Natural killer cell (primary cell): Measurements from ENCODE around the gene SYPL1. TPM values are rescaled to one million over a fixed set of nuclear protein-coding genes. Genes with fewer than 3 reads are reported as not detected.

Experiments used
- ATAC-seq, 3 donors: fragments of 150-1000 bp in 2 of 3; fragments of 200-7000 bp in 1 of 3; cut with Tn5 transposase; 1 replicate in 1 of 3; 2 replicates in 2 of 3; pipeline ENCODE4 v1.10.0; 2021; ENCODE audit warnings: mild to moderate bottlenecking in 2 of 3, moderate library complexity in 2 of 3
- DNase-seq, 2 donors: peaks; one replicate each; pipeline versions ENCODE4 v3.0.0 to v3.0.0-alpha.2; 2013 to 2021; ENCODE audit warnings: mixed read lengths in 1 of 2
- H3K27ac ChIP-seq: one replicate; pipeline ENCODE4 v1.5.1; 2013; ENCODE audit warnings: mild to moderate bottlenecking, low read length
- H3K27me3 ChIP-seq: one replicate; pipeline ENCODE4 v1.6.1; 2013; ENCODE audit warnings: low read length; ENCODE audit not compliant: control insufficient read depth, insufficient read depth
- H3K36me3 ChIP-seq: one replicate; pipeline ENCODE4 v1.6.1; 2013; ENCODE audit warnings: low read length; ENCODE audit not compliant: control insufficient read depth, insufficient read depth
- H3K4me1 ChIP-seq: one replicate; pipeline ENCODE4 v1.6.1; 2013; ENCODE audit warnings: low read length; ENCODE audit not compliant: control insufficient read depth, insufficient read depth
- H3K4me3 ChIP-seq: one replicate; pipeline ENCODE4 v1.5.1; 2013; ENCODE audit warnings: low read length
- H3K9me3 ChIP-seq: one replicate; pipeline ENCODE4 v1.6.1; 2013; ENCODE audit warnings: low read length; ENCODE audit not compliant: control insufficient read depth, insufficient read depth
- H3K27ac Mint-ChIP-seq, 2 donors: one replicate each; pipeline ENCODE4 v1.8.0; 2022; ENCODE audit warnings: mild to moderate bottlenecking in 2 of 2, mixed read lengths in 2 of 2, moderate library complexity in 1 of 2
- H3K27me3 Mint-ChIP-seq, 2 donors: one replicate each; pipeline ENCODE4 v1.8.0; 2022; ENCODE audit warnings: low read depth in 2 of 2, mixed read lengths in 2 of 2
- H3K36me3 Mint-ChIP-seq: one replicate; pipeline ENCODE4 v1.8.0; 2022; ENCODE audit warnings: mixed read lengths
- H3K4me1 Mint-ChIP-seq, 2 donors: one replicate each; pipeline ENCODE4 v1.8.0; 2022; ENCODE audit warnings: mixed read lengths in 2 of 2
- H3K4me3 Mint-ChIP-seq: one replicate; pipeline ENCODE4 v1.8.0; 2022; ENCODE audit warnings: mild to moderate bottlenecking, moderate library complexity, mixed read lengths
- H3K9me3 Mint-ChIP-seq, 2 donors: one replicate each; pipeline ENCODE4 v1.8.0; 2022; ENCODE audit warnings: mixed read lengths in 2 of 2
- WGBS: methylation state at CpG from one replicate; pipeline ENCODE4 v1.1.7; 2013; ENCODE audit warnings: missing lambda C conversion rate; ENCODE audit not compliant: insufficient coverage; 5-methylcytosine and 5-hydroxymethylcytosine counted together
- intact Hi-C: fragments of 100-400 bp; cut with micrococcal nuclease; formaldehyde crosslinking; loops from one replicate; pipeline ENCODE4 v1.14.2; 2022
- total RNA-seq, 4 donors: library from RNA; stranded (reverse); fragments of 120-200 nt in 1 of 4; gene quantifications; one replicate each; pipeline versions ENCODE4 v1.2.3 to v1.2.4, GENCODE V29; 2013 to 2022
- TF ChIP-seq, protein P1 (sequence below): fragments of 200-600 bp; IDR thresholded peaks from one replicate; pipeline ENCODE4 v1.8.0; 2022; ENCODE audit warnings: antibody characterized with exemption

The SYPL1 gene
- total RNA-seq, 3 donors from 2014 or later (not counting 1 experiment from before 2014, with no cell fraction given) = 13.1 to 22.2 (median 14.9) TPM

DNA sequence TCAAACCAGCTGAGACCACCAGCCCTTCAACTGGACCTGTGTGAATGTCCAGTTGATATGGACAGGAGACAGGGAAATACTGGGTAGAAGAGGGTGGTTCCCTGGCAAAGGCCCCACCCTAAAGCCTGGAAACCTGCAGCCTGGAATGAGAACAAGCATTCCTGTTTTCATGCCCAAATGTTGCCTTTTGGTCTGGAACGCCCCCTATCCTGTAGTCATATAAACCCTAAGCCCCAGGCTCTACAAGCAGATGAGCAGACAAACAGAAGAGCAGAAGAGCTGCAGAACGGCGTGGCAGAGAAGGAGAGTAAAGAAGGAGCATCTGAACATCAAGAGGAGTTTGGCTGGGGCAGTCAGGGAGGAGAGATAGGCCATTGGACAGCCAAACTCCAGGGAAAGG, 38.4 kb downstream of the SYPL1 start:
- no peaks in the 10 kb centered on the region for H3K36me3 Mint-ChIP-seq

GRCh38 chr7:106072715-106073091, 39.4 kb downstream of the SYPL1 start:
- Histone ChIP-seq H3K4me3 (no peak overlapping the region), H3K9me3 (no peaks in the 10 kb centered on the region), H3K36me3 (no peaks in the 10 kb centered on the region), H3K27me3 (no peaks in the 10 kb centered on the region), H3K27ac (peak overlapping the region; percentile 88), H3K4me1 (peaks cover 59% of the 10 kb centered on the region)
- H3K36me3 Mint-ChIP-seq = no peaks in the 10 kb centered on the region
- no peak for DNase-seq
- no peak overlapping the region for H3K4me3 Mint-ChIP-seq
- intact Hi-C loops = no loop called here
- 80% methylated on average over 4 of the region's 4 CpGs for WGBS
- ATAC-seq = no peak
- H3K9me3 Mint-ChIP-seq = no peaks in the 10 kb centered on the region
- H3K4me1 Mint-ChIP-seq = peaks cover 39 to 50% of the 10 kb centered on the region in 2 donors
- peaks cover 8 to 29% of the 10 kb centered on the region in 2 donors for H3K27me3 Mint-ChIP-seq
- TF ChIP-seq, protein P1, sequence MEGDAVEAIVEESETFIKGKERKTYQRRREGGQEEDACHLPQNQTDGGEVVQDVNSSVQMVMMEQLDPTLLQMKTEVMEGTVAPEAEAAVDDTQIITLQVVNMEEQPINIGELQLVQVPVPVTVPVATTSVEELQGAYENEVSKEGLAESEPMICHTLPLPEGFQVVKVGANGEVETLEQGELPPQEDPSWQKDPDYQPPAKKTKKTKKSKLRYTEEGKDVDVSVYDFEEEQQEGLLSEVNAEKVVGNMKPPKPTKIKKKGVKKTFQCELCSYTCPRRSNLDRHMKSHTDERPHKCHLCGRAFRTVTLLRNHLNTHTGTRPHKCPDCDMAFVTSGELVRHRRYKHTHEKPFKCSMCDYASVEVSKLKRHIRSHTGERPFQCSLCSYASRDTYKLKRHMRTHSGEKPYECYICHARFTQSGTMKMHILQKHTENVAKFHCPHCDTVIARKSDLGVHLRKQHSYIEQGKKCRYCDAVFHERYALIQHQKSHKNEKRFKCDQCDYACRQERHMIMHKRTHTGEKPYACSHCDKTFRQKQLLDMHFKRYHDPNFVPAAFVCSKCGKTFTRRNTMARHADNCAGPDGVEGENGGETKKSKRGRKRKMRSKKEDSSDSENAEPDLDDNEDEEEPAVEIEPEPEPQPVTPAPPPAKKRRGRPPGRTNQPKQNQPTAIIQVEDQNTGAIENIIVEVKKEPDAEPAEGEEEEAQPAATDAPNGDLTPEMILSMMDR = no peak
- peak overlapping the region in 1 of 2 donors; percentile 86 for H3K27ac Mint-ChIP-seq

More for the DNA sequence above, 38.4 kb downstream of the SYPL1 start:
- Mint-ChIP-seq H3K9me3 (no peaks in the 10 kb centered on the region), H3K4me3 (no peak overlapping the region), H3K4me1 (peaks cover 39 to 50% of the 10 kb centered on the region in 2 donors), H3K27me3 (peaks cover 6 to 29% of the 10 kb centered on the region in 2 donors), H3K27ac (no peak overlapping the region)
- 96% methylated on average over 3 of the region's 3 CpGs for WGBS
- no peaks in the 10 kb centered on the region for H3K27me3 ChIP-seq
- TF ChIP-seq, protein P1 = no peak
- H3K4me3 ChIP-seq = no peak overlapping the region
- H3K36me3 ChIP-seq = no peaks in the 10 kb centered on the region
- H3K27ac ChIP-seq = peak overlapping the region; percentile 16
- H3K9me3 ChIP-seq = no peaks in the 10 kb centered on the region
- DNase-seq = no peak
- ATAC-seq = no peak
- intact Hi-C loops = no loop called here
- H3K4me1 ChIP-seq = peaks cover 59% of the 10 kb centered on the region

- peak overlapping the region; percentile 73 for H3K4me3 Mint-ChIP-seq
Observed at GRCh38 chr7:106071999-106072714, 40.0 kb downstream of the SYPL1 start.

More at GRCh38 chr7:106071999-106072714, 40.0 kb downstream of the SYPL1 start:
- Histone ChIP-seq H3K27me3 (no peaks in the 10 kb centered on the region), H3K27ac (peak overlapping the region; percentile 88), H3K4me3 (no peak overlapping the region), H3K36me3 (no peaks in the 10 kb centered on the region), H3K4me1 (peaks cover 59% of the 10 kb centered on the region), H3K9me3 (no peaks in the 10 kb centered on the region)
- no peaks in the 10 kb centered on the region for H3K36me3 Mint-ChIP-seq
- peaks cover 39 to 47% of the 10 kb centered on the region in 2 donors for H3K4me1 Mint-ChIP-seq
- 53% methylated on average over 8 of the region's 9 CpGs for WGBS
- no peaks in the 10 kb centered on the region for H3K9me3 Mint-ChIP-seq
- no peak for ATAC-seq
- peak overlapping the region; percentile 83 to 86 for H3K27ac Mint-ChIP-seq
- intact Hi-C loops = loop anchor here (2.0 kb wide), 1 partner anchor 39 kb away; no protein-coding TSS in a partner anchor
- DNase-seq = no peak
- peaks cover 8 to 30% of the 10 kb centered on the region in 2 donors for H3K27me3 Mint-ChIP-seq
- TF ChIP-seq, protein P1 = no peak
